Tibial nerve (tissue), 4 donors: ENCODE measurements around the gene ARMC6.

Source experiments
- CTCF ChIP-seq, 5 experiments: fragments of 200-600 bp in 3 of 5; fragments of 450-650 bp in 2 of 5; sonication (generic) in 3 of 5; IDR thresholded peaks; one replicate each; pipeline ENCODE4 v1.5.1; 2016 to 2019; ENCODE audit warnings: antibody characterized with exemption in 5 of 5, mild to moderate bottlenecking in 3 of 5, moderate library complexity in 2 of 5
- EP300 ChIP-seq, 2 donors: sonication (generic); formaldehyde crosslinking; IDR thresholded peaks; one replicate each; pipeline ENCODE4 v1.6.1; 2017; ENCODE audit warnings: antibody characterized with exemption in 2 of 2, mild to moderate bottlenecking in 1 of 2

- TF ChIP-seq CTCF (IDR thresholded peaks at IDR 0.05) (no peak), EP300 (IDR thresholded peaks at IDR 0.05) (no peak)
These were observed 46.2 kb downstream of the ARMC6 start for GRCh38 chr19:19079571-19079970.
